ENCODE measurements around the gene MAP3K7CL. TPM values are rescaled to one million over a fixed set of nuclear protein-coding genes. Genes with fewer than 3 reads are reported as not detected.
"Not testable (repeated sequence)": the region's sequence is repeated elsewhere in the genome, so short reads cannot be mapped to it uniquely, and the experiment has no call there.

MAP3K7CL gene
- polyA plus RNA-seq, 2 donors: 2.1 to 4.0 TPM

- 57 to 86% methylated on average over 3 of the region's 3 CpGs for WGBS, 2 donors
- Histone ChIP-seq H3K4me1 (ENCODE audit: control insufficient read depth in 2 of 2, insufficient read depth in 2 of 2, low read length in 1 of 2) (peaks cover 2 to 3% of the 10 kb centered on the region in 2 donors), H3K27ac (ENCODE audit: low read depth in 2 of 2, low read length in 1 of 2) (no peak overlapping the region), H3K27me3 (ENCODE audit: control insufficient read depth in 1 of 2, insufficient read depth in 2 of 2, low read length in 2 of 2) (no peaks in the 10 kb centered on the region), H3K9me3 (ENCODE audit: control insufficient read depth in 2 of 2, insufficient read depth in 1 of 2, low read depth in 1 of 2, low read length in 1 of 2) (no peaks in the 10 kb centered on the region), H3K4me3 (ENCODE audit: low read depth in 1 of 2, low read length in 2 of 2) (no peak overlapping the region), H3K36me3 (ENCODE audit: control insufficient read depth in 2 of 2, insufficient read depth in 2 of 2, low read length in 1 of 2) (no peaks in the 10 kb centered on the region)
Observed at GRCh38 chr21:29149808-29150425, 19.5 kb downstream of the MAP3K7CL start.

GRCh38 chr21:29151931-29152330 is 21.5 kb downstream of the MAP3K7CL start:
- 84 to 93% methylated on average over 3 of the region's 3 CpGs for WGBS, 2 donors
- Histone ChIP-seq H3K9me3 (ENCODE audit: control insufficient read depth in 2 of 2, insufficient read depth in 1 of 2, low read depth in 1 of 2, low read length in 1 of 2) (no peaks in the 10 kb centered on the region), H3K4me1 (ENCODE audit: control insufficient read depth in 2 of 2, insufficient read depth in 2 of 2, low read length in 1 of 2) (peaks cover 0 to 3% of the 10 kb centered on the region in 2 donors), H3K4me3 (ENCODE audit: low read depth in 1 of 2, low read length in 2 of 2) (no peak overlapping the region), H3K36me3 (ENCODE audit: control insufficient read depth in 2 of 2, insufficient read depth in 2 of 2, low read length in 1 of 2) (no peaks in the 10 kb centered on the region), H3K27me3 (ENCODE audit: control insufficient read depth in 1 of 2, insufficient read depth in 2 of 2, low read length in 2 of 2) (no peaks in the 10 kb centered on the region), H3K27ac (ENCODE audit: low read depth in 2 of 2, low read length in 1 of 2) (no peak overlapping the region)

GRCh38 chr21:29152916-29153315 is 22.5 kb downstream of the MAP3K7CL start:
- no peaks in the 10 kb centered on the region for H3K27me3 ChIP-seq (ENCODE audit: control insufficient read depth in 1 of 2, insufficient read depth in 2 of 2, low read length in 2 of 2)
- no peaks in the 10 kb centered on the region for H3K9me3 ChIP-seq (ENCODE audit: control insufficient read depth in 2 of 2, insufficient read depth in 1 of 2, low read depth in 1 of 2, low read length in 1 of 2)
- 54 to 63% methylated on average over 1 of the region's 1 CpG for WGBS, 2 donors
- H3K36me3 ChIP-seq (ENCODE audit: control insufficient read depth in 2 of 2, insufficient read depth in 2 of 2, low read length in 1 of 2): no peaks in the 10 kb centered on the region
- H3K4me3 ChIP-seq (ENCODE audit: low read depth in 1 of 2, low read length in 2 of 2): no peak overlapping the region
- no peak overlapping the region for H3K27ac ChIP-seq (ENCODE audit: low read depth in 2 of 2, low read length in 1 of 2)
- peaks cover 0 to 3% of the 10 kb centered on the region in 2 donors for H3K4me1 ChIP-seq (ENCODE audit: control insufficient read depth in 2 of 2, insufficient read depth in 2 of 2, low read length in 1 of 2)

- Histone ChIP-seq H3K9me3 (ENCODE audit: control insufficient read depth in 2 of 2, insufficient read depth in 1 of 2, low read depth in 1 of 2, low read length in 1 of 2) (no peaks in the 10 kb centered on the region), H3K36me3 (ENCODE audit: control insufficient read depth in 2 of 2, insufficient read depth in 2 of 2, low read length in 1 of 2) (no peaks in the 10 kb centered on the region), H3K27me3 (ENCODE audit: control insufficient read depth in 1 of 2, insufficient read depth in 2 of 2, low read length in 2 of 2) (no peaks in the 10 kb centered on the region), H3K4me3 (ENCODE audit: low read depth in 1 of 2, low read length in 2 of 2) (no peak overlapping the region), H3K27ac (ENCODE audit: low read depth in 2 of 2, low read length in 1 of 2) (no peak overlapping the region), H3K4me1 (ENCODE audit: control insufficient read depth in 2 of 2, insufficient read depth in 2 of 2, low read length in 1 of 2) (no peaks in the 10 kb centered on the region)
- WGBS, 2 donors: 88 to 95% methylated on average over 3 of the region's 3 CpGs
Observed at GRCh38 chr21:29154270-29154669, 23.8 kb downstream of the MAP3K7CL start.

GRCh38 chr21:29155118-29155932 is 24.9 kb downstream of the MAP3K7CL start:
- Histone ChIP-seq H3K4me3 (ENCODE audit: low read depth in 1 of 2, low read length in 2 of 2) (peak overlapping the region; percentile 3 to 8), H3K9me3 (ENCODE audit: control insufficient read depth in 2 of 2, insufficient read depth in 1 of 2, low read depth in 1 of 2, low read length in 1 of 2) (no peaks in the 10 kb centered on the region), H3K4me1 (ENCODE audit: control insufficient read depth in 2 of 2, insufficient read depth in 2 of 2, low read length in 1 of 2) (no peaks in the 10 kb centered on the region), H3K27me3 (ENCODE audit: control insufficient read depth in 1 of 2, insufficient read depth in 2 of 2, low read length in 2 of 2) (no peaks in the 10 kb centered on the region), H3K36me3 (ENCODE audit: control insufficient read depth in 2 of 2, insufficient read depth in 2 of 2, low read length in 1 of 2) (no peaks in the 10 kb centered on the region), H3K27ac (ENCODE audit: low read depth in 2 of 2, low read length in 1 of 2) (peak overlapping the region; percentile 24 to 70)
- 36 to 49% methylated on average over 25 of the region's 25 CpGs for WGBS, 2 donors

- Histone ChIP-seq H3K9me3 (ENCODE audit: control insufficient read depth in 2 of 2, insufficient read depth in 1 of 2, low read depth in 1 of 2, low read length in 1 of 2) (no peaks in the 10 kb centered on the region), H3K4me1 (ENCODE audit: control insufficient read depth in 2 of 2, insufficient read depth in 2 of 2, low read length in 1 of 2) (no peaks in the 10 kb centered on the region), H3K36me3 (ENCODE audit: control insufficient read depth in 2 of 2, insufficient read depth in 2 of 2, low read length in 1 of 2) (no peaks in the 10 kb centered on the region), H3K27ac (ENCODE audit: low read depth in 2 of 2, low read length in 1 of 2) (peak overlapping the region; percentile 24 to 70), H3K4me3 (ENCODE audit: low read depth in 1 of 2, low read length in 2 of 2) (no peak overlapping the region), H3K27me3 (ENCODE audit: control insufficient read depth in 1 of 2, insufficient read depth in 2 of 2, low read length in 2 of 2) (no peaks in the 10 kb centered on the region)
- WGBS, 2 donors: 84 to 93% methylated on average over 2 of the region's 2 CpGs
Observed at GRCh38 chr21:29155933-29156260, 25.5 kb downstream of the MAP3K7CL start.

- H3K36me3 ChIP-seq (ENCODE audit: control insufficient read depth in 2 of 2, insufficient read depth in 2 of 2, low read length in 1 of 2): no peaks in the 10 kb centered on the region
- H3K9me3 ChIP-seq (ENCODE audit: control insufficient read depth in 2 of 2, insufficient read depth in 1 of 2, low read depth in 1 of 2, low read length in 1 of 2): no peaks in the 10 kb centered on the region
- no peak overlapping the region for H3K4me3 ChIP-seq (ENCODE audit: low read depth in 1 of 2, low read length in 2 of 2)
- H3K4me1 ChIP-seq (ENCODE audit: control insufficient read depth in 2 of 2, insufficient read depth in 2 of 2, low read length in 1 of 2): no peaks in the 10 kb centered on the region
- no peaks in the 10 kb centered on the region for H3K27me3 ChIP-seq (ENCODE audit: control insufficient read depth in 1 of 2, insufficient read depth in 2 of 2, low read length in 2 of 2)
- 90 to 93% methylated on average over 2 of the region's 2 CpGs for WGBS, 2 donors
- H3K27ac ChIP-seq (ENCODE audit: low read depth in 2 of 2, low read length in 1 of 2): no peak overlapping the region
Observed at GRCh38 chr21:29157080-29157479, 26.6 kb downstream of the MAP3K7CL start.

- H3K27ac ChIP-seq (ENCODE audit: low read depth in 2 of 2, low read length in 1 of 2): no peak overlapping the region
- WGBS, 2 donors: 92 to 93% methylated on average over 4 of the region's 4 CpGs
Observed at GRCh38 chr21:29159842-29160241, 29.4 kb downstream of the MAP3K7CL start.

GRCh38 chr21:29162825-29163224 is 32.4 kb downstream of the MAP3K7CL start:
- not testable (repeated sequence) for H3K27me3 ChIP-seq (ENCODE audit: control insufficient read depth in 1 of 2, insufficient read depth in 2 of 2, low read length in 2 of 2); H3K9me3 ChIP-seq (ENCODE audit: control insufficient read depth in 2 of 2, insufficient read depth in 1 of 2, low read depth in 1 of 2, low read length in 1 of 2); H3K4me1 ChIP-seq (ENCODE audit: control insufficient read depth in 2 of 2, insufficient read depth in 2 of 2, low read length in 1 of 2); H3K4me3 ChIP-seq (ENCODE audit: low read depth in 1 of 2, low read length in 2 of 2); H3K36me3 ChIP-seq (ENCODE audit: control insufficient read depth in 2 of 2, insufficient read depth in 2 of 2, low read length in 1 of 2)
- 54 to 62% methylated on average over 9 of the region's 9 CpGs for WGBS, 2 donors
- H3K27ac ChIP-seq (ENCODE audit: low read depth in 2 of 2, low read length in 1 of 2): peak overlapping the region in 1 of 2 donors; percentile 23

More at GRCh38 chr21:29159842-29160241, 29.4 kb downstream of the MAP3K7CL start:
- Histone ChIP-seq H3K4me1 (ENCODE audit: control insufficient read depth in 2 of 2, insufficient read depth in 2 of 2, low read length in 1 of 2) (no peaks in the 10 kb centered on the region), H3K4me3 (ENCODE audit: low read depth in 1 of 2, low read length in 2 of 2) (no peak overlapping the region), H3K9me3 (ENCODE audit: control insufficient read depth in 2 of 2, insufficient read depth in 1 of 2, low read depth in 1 of 2, low read length in 1 of 2) (no peaks in the 10 kb centered on the region), H3K36me3 (ENCODE audit: control insufficient read depth in 2 of 2, insufficient read depth in 2 of 2, low read length in 1 of 2) (no peaks in the 10 kb centered on the region), H3K27me3 (ENCODE audit: control insufficient read depth in 1 of 2, insufficient read depth in 2 of 2, low read length in 2 of 2) (no peaks in the 10 kb centered on the region)
